ENCODE data around the gene NPC1L1. TPM values are rescaled to one million over a fixed set of nuclear protein-coding genes. Genes with fewer than 3 reads are reported as not detected.
"Not testable (repeated sequence)": the region's sequence is repeated elsewhere in the genome, so short reads cannot be mapped to it uniquely, and the experiment has no call there.

NPC1L1 gene
- total RNA-seq, 2 experiments from 2014 or later = not detected

- Mint-ChIP-seq H3K27ac (no peak overlapping the region), H3K4me1 (no peaks in the 10 kb centered on the region), H3K36me3 (peaks cover under 1% of the 10 kb centered on the region), H3K9me3 (ENCODE audit: low read depth) (no peaks in the 10 kb centered on the region), H3K4me3 (no peak overlapping the region), H3K27me3 (peaks cover 4% of the 10 kb centered on the region)
- CTCF ChIA-PET = interaction anchor here (1.2 kb wide), 1 partner anchor 319 kb away, joined by 3 read pairs; no protein-coding TSS in a partner anchor
- ATAC-seq (no peak), DNase-seq (no peak)
These were observed 18.4 kb upstream of the NPC1L1 start for GRCh38 chr7:44559485-44559884.

DNA sequence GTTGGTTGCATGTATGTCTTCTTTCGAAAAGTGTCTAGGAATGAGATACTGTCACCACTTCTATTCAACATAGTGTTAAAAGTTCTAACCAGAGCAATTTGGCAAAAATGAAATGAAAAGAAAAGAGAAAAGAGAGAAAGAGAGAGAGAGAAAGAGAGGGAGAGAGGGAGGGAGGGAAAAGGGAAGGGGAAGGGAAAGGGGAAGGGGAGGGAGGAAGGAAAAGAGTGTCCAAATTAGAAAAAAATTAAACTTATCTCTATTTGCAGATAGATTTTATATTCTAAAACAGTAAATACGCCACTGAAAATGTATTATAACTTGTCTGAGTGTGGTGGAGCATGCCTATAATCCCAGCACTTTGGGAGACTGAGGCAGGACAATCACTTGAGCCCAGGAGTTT lies 16.4 kb upstream of the NPC1L1 start:
- Mint-ChIP-seq H3K36me3 (no peaks in the 10 kb centered on the region), H3K9me3 (ENCODE audit: low read depth) (no peaks in the 10 kb centered on the region), H3K27me3 (peaks cover 10% of the 10 kb centered on the region), H3K27ac (no peak overlapping the region), H3K4me1 (no peaks in the 10 kb centered on the region), H3K4me3 (no peak overlapping the region)
- CTCF ChIA-PET = interaction anchor here (1.7 kb wide), 1 partner anchor 8 kb away, joined by 9 read pairs; no protein-coding TSS in a partner anchor
- DNase-seq = no peak
- ATAC-seq = no peak

DNA sequence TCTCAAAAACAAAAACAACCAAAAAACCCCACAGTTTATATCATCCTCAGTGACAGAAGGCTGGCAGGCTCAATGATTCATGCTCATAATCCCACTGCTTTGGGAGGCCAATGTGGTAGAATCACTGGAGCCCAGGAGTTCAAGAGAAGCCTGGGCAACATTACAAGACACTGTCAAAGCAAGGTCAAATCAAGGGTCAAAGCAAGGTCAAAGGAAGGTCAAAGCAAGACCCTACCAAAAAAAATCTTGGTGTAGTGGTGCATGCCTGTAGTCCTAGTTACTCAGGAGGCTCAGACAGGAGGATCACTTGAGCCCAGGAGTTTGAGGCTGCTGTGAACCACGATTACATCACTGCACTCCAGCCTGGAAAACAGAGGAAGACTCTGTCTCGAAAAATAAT lies 14.2 kb upstream of the NPC1L1 start:
- H3K9me3 Mint-ChIP-seq (ENCODE audit: low read depth) = no peaks in the 10 kb centered on the region
- H3K27me3 Mint-ChIP-seq = peaks cover 10% of the 10 kb centered on the region
- H3K36me3 Mint-ChIP-seq = no peaks in the 10 kb centered on the region
- ATAC-seq (no peak), DNase-seq (no peak)
- H3K4me1 Mint-ChIP-seq = no peaks in the 10 kb centered on the region
- H3K4me3 Mint-ChIP-seq = no peak overlapping the region
- H3K27ac Mint-ChIP-seq = no peak overlapping the region
- CTCF ChIA-PET = no interaction called here

- H3K4me3 Mint-ChIP-seq; DNase-seq; H3K27ac Mint-ChIP-seq; H3K4me1 Mint-ChIP-seq; ATAC-seq; H3K36me3 Mint-ChIP-seq; H3K9me3 Mint-ChIP-seq (ENCODE audit: low read depth): not testable (repeated sequence)
- CTCF ChIA-PET = interaction anchor here (1.1 kb wide), 1 partner anchor 13 kb away, joined by 4 read pairs; no protein-coding TSS in a partner anchor
- H3K27me3 Mint-ChIP-seq = peaks cover 32% of the 10 kb centered on the region
These were observed 11.4 kb upstream of the NPC1L1 start for GRCh38 chr7:44552473-44553005.

DNA sequence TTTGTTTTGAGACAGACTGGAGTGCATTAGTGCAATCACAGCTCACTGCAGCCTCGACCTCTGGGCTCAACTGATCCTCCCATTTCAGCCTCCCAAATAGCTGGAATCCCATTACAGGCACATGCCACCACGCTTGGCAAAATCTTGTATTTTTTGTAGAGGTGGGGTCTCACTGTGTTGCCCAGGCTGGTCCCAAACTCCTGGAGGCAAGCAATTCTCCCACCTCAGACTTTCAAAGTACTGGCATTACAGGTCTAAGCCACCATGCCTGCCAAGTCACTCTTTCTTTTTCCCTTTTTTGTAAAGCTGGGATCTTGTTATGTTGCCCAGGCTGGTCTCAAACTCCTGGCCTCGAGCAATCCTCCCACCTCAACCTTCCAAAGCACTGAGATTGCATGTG lies 8.3 kb upstream of the NPC1L1 start:
- H3K9me3 Mint-ChIP-seq (ENCODE audit: low read depth) = no peaks in the 10 kb centered on the region
- no peak overlapping the region for H3K27ac Mint-ChIP-seq
- DNase-seq = no peak
- no peak overlapping the region for H3K4me3 Mint-ChIP-seq
- no peaks in the 10 kb centered on the region for H3K36me3 Mint-ChIP-seq
- H3K27me3 Mint-ChIP-seq = peaks cover 36% of the 10 kb centered on the region
- CTCF ChIA-PET = interaction anchor here (1.4 to 2.2 kb wide), 2 partner anchors 15 to 16 kb away, joined by 5 to 12 read pairs; no protein-coding TSS in a partner anchor
- no peak for ATAC-seq
- peaks cover 5% of the 10 kb centered on the region for H3K4me1 Mint-ChIP-seq

GRCh38 chr7:44548893-44549292 lies 7.8 kb upstream of the NPC1L1 start:
- CTCF ChIA-PET = interaction anchor here (1.3 to 2.2 kb wide), 2 partner anchors 14 to 17 kb away, joined by 3 to 12 read pairs; no protein-coding TSS in a partner anchor
- H3K36me3 Mint-ChIP-seq = no peaks in the 10 kb centered on the region
- H3K4me1 Mint-ChIP-seq = peaks cover 5% of the 10 kb centered on the region
- no peak overlapping the region for H3K27ac Mint-ChIP-seq
- no peak for ATAC-seq
- peaks cover 36% of the 10 kb centered on the region for H3K27me3 Mint-ChIP-seq
- H3K9me3 Mint-ChIP-seq (ENCODE audit: low read depth) = no peaks in the 10 kb centered on the region
- H3K4me3 Mint-ChIP-seq = no peak overlapping the region
- no peak for DNase-seq

DNA sequence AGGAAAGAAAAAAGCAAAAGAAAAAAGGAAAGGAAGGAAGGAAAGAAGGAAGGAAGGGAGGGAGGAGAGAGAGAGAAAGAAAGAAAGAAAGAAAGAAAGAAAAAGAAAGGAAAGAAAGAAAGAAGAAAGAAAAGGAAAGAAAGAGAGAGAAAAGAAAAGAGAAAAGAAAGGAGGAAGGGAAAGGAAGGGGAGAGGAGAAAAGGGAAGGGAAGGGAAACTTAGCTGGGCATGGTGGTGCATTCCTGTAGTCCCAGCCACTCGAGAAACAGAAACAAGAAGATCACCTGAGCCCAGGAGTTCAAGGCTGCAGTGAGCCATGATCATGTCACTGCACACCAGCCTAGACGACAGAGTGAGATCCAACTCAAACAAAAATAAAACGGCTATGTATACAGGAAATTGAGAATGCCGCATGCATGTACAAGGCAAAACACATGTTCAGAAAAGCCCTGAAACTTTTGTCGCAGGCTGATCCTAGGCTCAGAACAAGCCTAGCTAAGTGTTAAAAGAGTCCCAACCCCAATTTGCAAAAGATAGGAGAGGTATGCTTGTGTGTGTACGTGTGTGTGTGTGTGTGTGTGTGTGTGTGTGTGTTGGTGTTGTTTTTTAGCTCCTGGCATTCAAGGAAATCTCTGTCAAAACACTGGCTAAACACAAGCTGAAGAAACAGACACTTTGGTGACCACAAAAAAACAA lies 6.6 kb upstream of the NPC1L1 start:
- no peak overlapping the region for H3K4me3 Mint-ChIP-seq
- H3K36me3 Mint-ChIP-seq = no peaks in the 10 kb centered on the region
- no peak for ATAC-seq
- no peak overlapping the region for H3K27ac Mint-ChIP-seq
- no peak for DNase-seq
- peaks cover 29% of the 10 kb centered on the region for H3K27me3 Mint-ChIP-seq
- no peaks in the 10 kb centered on the region for H3K9me3 Mint-ChIP-seq (ENCODE audit: low read depth)
- peaks cover 5% of the 10 kb centered on the region for H3K4me1 Mint-ChIP-seq
- CTCF ChIA-PET = interaction anchor here (0.6 to 2.2 kb wide), 3 partner anchors 13 to 448 kb away, joined by 3 to 12 read pairs (median 3); no protein-coding TSS in a partner anchor

GRCh38 chr7:44541876-44542610 lies 913 bp upstream of the NPC1L1 start:
- CTCF ChIA-PET = interaction anchor here (0.7 kb wide), 1 partner anchor 7 kb away, joined by 3 read pairs; no protein-coding TSS in a partner anchor
- Mint-ChIP-seq H3K4me3 (no peak overlapping the region), H3K9me3 (ENCODE audit: low read depth) (no peaks in the 10 kb centered on the region)

GRCh38 chr7:44540592-44541027 lies 520 bp downstream of the NPC1L1 start:
- H3K27me3 Mint-ChIP-seq = no peaks in the 10 kb centered on the region
- no peak for ATAC-seq
- CTCF ChIA-PET = no interaction called here
- no peak overlapping the region for H3K4me3 Mint-ChIP-seq
- no peaks in the 10 kb centered on the region for H3K36me3 Mint-ChIP-seq
- H3K27ac Mint-ChIP-seq = no peak overlapping the region
- H3K4me1 Mint-ChIP-seq = no peaks in the 10 kb centered on the region
- H3K9me3 Mint-ChIP-seq (ENCODE audit: low read depth) = no peaks in the 10 kb centered on the region
- DNase-seq = no peak

More at GRCh38 chr7:44541876-44542610, 913 bp upstream of the NPC1L1 start:
- no peak overlapping the region for H3K27ac Mint-ChIP-seq
- H3K4me1 Mint-ChIP-seq = no peaks in the 10 kb centered on the region
- DNase-seq (no peak), ATAC-seq (no peak)
- no peaks in the 10 kb centered on the region for H3K36me3 Mint-ChIP-seq
- H3K27me3 Mint-ChIP-seq = peaks cover 6% of the 10 kb centered on the region

DNA sequence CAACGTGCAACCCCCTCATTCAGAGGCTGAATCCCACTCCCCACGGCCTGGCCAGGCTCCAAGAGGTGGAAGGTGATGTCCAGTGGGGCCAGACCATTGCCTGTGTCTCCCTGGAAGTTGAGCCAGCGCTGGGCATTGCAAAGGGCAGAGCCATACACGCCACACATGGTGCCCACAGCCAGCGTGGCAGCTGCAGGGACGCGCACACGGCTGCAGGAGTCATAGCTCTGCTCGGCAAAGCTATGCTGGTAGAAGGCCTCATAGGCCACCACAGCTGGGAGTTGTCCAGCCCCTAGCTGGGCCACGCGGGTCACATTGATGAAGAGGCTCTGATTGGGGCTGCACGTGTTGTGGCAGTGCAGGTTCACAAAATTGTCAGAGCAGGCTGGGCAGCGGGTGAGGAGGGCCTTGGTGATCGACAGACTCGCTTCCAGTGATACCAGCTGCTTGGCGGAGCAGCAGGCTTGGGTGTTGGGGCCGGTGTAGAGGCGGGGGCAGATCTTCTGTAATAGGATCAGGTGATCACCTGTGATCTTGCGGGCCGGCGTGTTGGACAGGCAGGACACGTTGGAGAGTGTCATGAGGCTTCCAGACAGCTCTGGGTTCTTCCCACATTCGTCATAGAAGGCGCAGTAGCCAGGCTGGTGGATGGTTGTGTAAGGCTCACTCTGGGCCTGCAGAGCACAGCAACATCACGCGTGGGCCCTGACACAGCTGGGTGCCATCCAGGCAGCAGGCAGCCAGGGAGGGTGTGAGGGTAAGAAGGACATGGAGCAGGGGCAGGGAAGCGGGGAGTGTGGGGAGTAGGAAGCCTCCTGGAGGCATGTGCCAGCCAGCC lies 1.2 kb downstream of the NPC1L1 start:
- no peak for ATAC-seq
- no peaks in the 10 kb centered on the region for H3K4me1 Mint-ChIP-seq
- CTCF ChIA-PET = no interaction called here
- no peaks in the 10 kb centered on the region for H3K9me3 Mint-ChIP-seq (ENCODE audit: low read depth)
- H3K36me3 Mint-ChIP-seq = no peaks in the 10 kb centered on the region
- no peak overlapping the region for H3K27ac Mint-ChIP-seq
- no peaks in the 10 kb centered on the region for H3K27me3 Mint-ChIP-seq
- H3K4me3 Mint-ChIP-seq = no peak overlapping the region
- no peak for DNase-seq

- H3K27ac Mint-ChIP-seq = no peak overlapping the region
- CTCF ChIA-PET = no interaction called here
These were observed 2.1 kb downstream of the NPC1L1 start for GRCh38 chr7:44538798-44539668.

GRCh38 chr7:44538093-44538797 lies 2.9 kb downstream of the NPC1L1 start:
- CTCF ChIA-PET = interaction anchor here (1.1 to 1.2 kb wide), 2 partner anchors 27 to 297 kb away, joined by 3 to 4 read pairs; no protein-coding TSS in a partner anchor
- DNase-seq = no peak
- H3K9me3 Mint-ChIP-seq (ENCODE audit: low read depth) = no peaks in the 10 kb centered on the region
- ATAC-seq = no peak
- H3K27ac Mint-ChIP-seq = no peak overlapping the region
- H3K36me3 Mint-ChIP-seq = no peaks in the 10 kb centered on the region
- no peaks in the 10 kb centered on the region for H3K4me1 Mint-ChIP-seq
- H3K27me3 Mint-ChIP-seq = no peaks in the 10 kb centered on the region
- H3K4me3 Mint-ChIP-seq = no peak overlapping the region

More at GRCh38 chr7:44538798-44539668, 2.1 kb downstream of the NPC1L1 start:
- H3K4me1 Mint-ChIP-seq = no peaks in the 10 kb centered on the region
- H3K36me3 Mint-ChIP-seq = no peaks in the 10 kb centered on the region
- ATAC-seq (no peak), DNase-seq (no peak)
- H3K4me3 Mint-ChIP-seq = no peak overlapping the region
- no peaks in the 10 kb centered on the region for H3K27me3 Mint-ChIP-seq
- no peaks in the 10 kb centered on the region for H3K9me3 Mint-ChIP-seq (ENCODE audit: low read depth)
